Natural killer cell (primary cell): Measurements from ENCODE around the gene TENM3. TPM values are rescaled to one million over a fixed set of nuclear protein-coding genes. Genes with fewer than 3 reads are reported as not detected.

Experiments
- ATAC-seq, 3 donors: fragments of 150-1000 bp in 2 of 3; fragments of 200-7000 bp in 1 of 3; cut with Tn5 transposase; 1 replicate in 1 of 3; 2 replicates in 2 of 3; pipeline ENCODE4 v1.10.0; 2021; ENCODE audit warnings: mild to moderate bottlenecking in 2 of 3, moderate library complexity in 2 of 3
- DNase-seq, 2 donors: peaks; one replicate each; pipeline versions ENCODE4 v3.0.0 to v3.0.0-alpha.2; 2013 to 2021; ENCODE audit warnings: mixed read lengths in 1 of 2
- H3K27ac ChIP-seq: one replicate; pipeline ENCODE4 v1.5.1; 2013; ENCODE audit warnings: mild to moderate bottlenecking, low read length
- H3K27me3 ChIP-seq: one replicate; pipeline ENCODE4 v1.6.1; 2013; ENCODE audit warnings: low read length; ENCODE audit not compliant: control insufficient read depth, insufficient read depth
- H3K36me3 ChIP-seq: one replicate; pipeline ENCODE4 v1.6.1; 2013; ENCODE audit warnings: low read length; ENCODE audit not compliant: control insufficient read depth, insufficient read depth
- H3K4me1 ChIP-seq: one replicate; pipeline ENCODE4 v1.6.1; 2013; ENCODE audit warnings: low read length; ENCODE audit not compliant: control insufficient read depth, insufficient read depth
- H3K4me3 ChIP-seq: one replicate; pipeline ENCODE4 v1.5.1; 2013; ENCODE audit warnings: low read length
- H3K9me3 ChIP-seq: one replicate; pipeline ENCODE4 v1.6.1; 2013; ENCODE audit warnings: low read length; ENCODE audit not compliant: control insufficient read depth, insufficient read depth
- H3K27ac Mint-ChIP-seq, 2 donors: one replicate each; pipeline ENCODE4 v1.8.0; 2022; ENCODE audit warnings: mild to moderate bottlenecking in 2 of 2, mixed read lengths in 2 of 2, moderate library complexity in 1 of 2
- H3K27me3 Mint-ChIP-seq, 2 donors: one replicate each; pipeline ENCODE4 v1.8.0; 2022; ENCODE audit warnings: low read depth in 2 of 2, mixed read lengths in 2 of 2
- H3K36me3 Mint-ChIP-seq: one replicate; pipeline ENCODE4 v1.8.0; 2022; ENCODE audit warnings: mixed read lengths
- H3K4me1 Mint-ChIP-seq, 2 donors: one replicate each; pipeline ENCODE4 v1.8.0; 2022; ENCODE audit warnings: mixed read lengths in 2 of 2
- H3K4me3 Mint-ChIP-seq: one replicate; pipeline ENCODE4 v1.8.0; 2022; ENCODE audit warnings: mild to moderate bottlenecking, moderate library complexity, mixed read lengths
- H3K9me3 Mint-ChIP-seq, 2 donors: one replicate each; pipeline ENCODE4 v1.8.0; 2022; ENCODE audit warnings: mixed read lengths in 2 of 2
- WGBS: methylation state at CpG from one replicate; pipeline ENCODE4 v1.1.7; 2013; ENCODE audit warnings: missing lambda C conversion rate; ENCODE audit not compliant: insufficient coverage; 5-methylcytosine and 5-hydroxymethylcytosine counted together
- intact Hi-C: fragments of 100-400 bp; cut with micrococcal nuclease; formaldehyde crosslinking; loops from one replicate; pipeline ENCODE4 v1.14.2; 2022
- total RNA-seq, 4 donors: library from RNA; stranded (reverse); fragments of 120-200 nt in 1 of 4; gene quantifications; one replicate each; pipeline versions ENCODE4 v1.2.3 to v1.2.4, GENCODE V29; 2013 to 2022
- TF ChIP-seq, protein P1 (sequence below): fragments of 200-600 bp; IDR thresholded peaks from one replicate; pipeline ENCODE4 v1.8.0; 2022; ENCODE audit warnings: antibody characterized with exemption

The TENM3 gene
- total RNA-seq, 3 donors from 2014 or later (not counting 1 experiment from before 2014, with no cell fraction given): not detected

DNA sequence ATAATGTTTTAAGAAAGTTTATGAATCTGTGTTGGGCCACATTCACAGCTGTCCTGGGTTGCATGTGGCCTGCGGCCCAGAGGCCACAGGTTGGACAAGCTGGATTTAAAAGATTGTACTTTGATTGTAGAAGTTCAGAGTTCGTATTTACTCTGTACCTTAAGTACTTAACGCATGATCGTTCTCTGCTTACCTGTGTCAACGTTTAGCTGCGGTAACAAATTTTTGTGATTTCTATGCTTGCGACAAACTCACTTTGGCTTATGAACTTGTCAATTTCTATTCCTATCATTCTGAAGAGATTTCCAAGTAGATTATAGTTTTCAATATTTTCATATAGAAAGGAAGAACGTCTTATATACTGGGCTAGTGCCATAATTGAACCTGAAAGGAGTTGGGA lies 285.6 kb downstream of the TENM3 start:
- no peak overlapping the region for H3K27ac ChIP-seq
- Mint-ChIP-seq H3K36me3 (no peaks in the 10 kb centered on the region), H3K9me3 (peaks cover 0 to 2% of the 10 kb centered on the region in 2 donors), H3K27me3 (peaks cover 0 to 4% of the 10 kb centered on the region in 2 donors), H3K4me1 (no peaks in the 10 kb centered on the region), H3K27ac (no peak overlapping the region), H3K4me3 (no peak overlapping the region)
- H3K27me3 ChIP-seq: no peaks in the 10 kb centered on the region
- WGBS: 92% methylated on average over 8 of the region's 8 CpGs
- H3K4me3 ChIP-seq: no peak overlapping the region
- H3K4me1 ChIP-seq: no peaks in the 10 kb centered on the region
- intact Hi-C loops: no loop called here
- no peak for DNase-seq
- H3K9me3 ChIP-seq: no peaks in the 10 kb centered on the region
- TF ChIP-seq, protein P1, sequence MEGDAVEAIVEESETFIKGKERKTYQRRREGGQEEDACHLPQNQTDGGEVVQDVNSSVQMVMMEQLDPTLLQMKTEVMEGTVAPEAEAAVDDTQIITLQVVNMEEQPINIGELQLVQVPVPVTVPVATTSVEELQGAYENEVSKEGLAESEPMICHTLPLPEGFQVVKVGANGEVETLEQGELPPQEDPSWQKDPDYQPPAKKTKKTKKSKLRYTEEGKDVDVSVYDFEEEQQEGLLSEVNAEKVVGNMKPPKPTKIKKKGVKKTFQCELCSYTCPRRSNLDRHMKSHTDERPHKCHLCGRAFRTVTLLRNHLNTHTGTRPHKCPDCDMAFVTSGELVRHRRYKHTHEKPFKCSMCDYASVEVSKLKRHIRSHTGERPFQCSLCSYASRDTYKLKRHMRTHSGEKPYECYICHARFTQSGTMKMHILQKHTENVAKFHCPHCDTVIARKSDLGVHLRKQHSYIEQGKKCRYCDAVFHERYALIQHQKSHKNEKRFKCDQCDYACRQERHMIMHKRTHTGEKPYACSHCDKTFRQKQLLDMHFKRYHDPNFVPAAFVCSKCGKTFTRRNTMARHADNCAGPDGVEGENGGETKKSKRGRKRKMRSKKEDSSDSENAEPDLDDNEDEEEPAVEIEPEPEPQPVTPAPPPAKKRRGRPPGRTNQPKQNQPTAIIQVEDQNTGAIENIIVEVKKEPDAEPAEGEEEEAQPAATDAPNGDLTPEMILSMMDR: no peak
- H3K36me3 ChIP-seq: no peaks in the 10 kb centered on the region
- no peak for ATAC-seq

DNA sequence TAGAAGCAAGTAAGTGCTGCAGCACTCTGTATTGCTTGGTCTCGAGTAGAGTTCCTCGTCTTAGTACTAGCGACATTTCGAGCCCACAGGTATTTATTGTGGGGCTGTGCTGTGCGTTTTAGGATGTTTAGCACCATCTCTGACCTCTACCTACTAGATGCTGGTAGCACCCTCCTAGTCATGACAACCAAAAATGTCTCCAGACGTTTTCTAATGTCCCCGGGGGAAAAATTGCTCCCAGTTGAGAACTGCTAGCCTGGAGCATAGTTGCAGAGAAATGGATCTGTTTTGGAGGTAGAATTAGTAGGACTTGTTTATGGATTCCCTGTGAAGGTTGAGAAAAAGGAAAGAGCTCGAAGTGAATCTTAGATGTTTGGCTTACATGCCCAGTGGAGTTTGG lies 287.2 kb downstream of the TENM3 start:
- TF ChIP-seq, protein P1: no peak
- ATAC-seq (no peak), DNase-seq (no peak)
- no peak overlapping the region for H3K27ac ChIP-seq
- Mint-ChIP-seq H3K4me3 (no peak overlapping the region), H3K4me1 (no peaks in the 10 kb centered on the region), H3K27ac (no peak overlapping the region), H3K36me3 (no peaks in the 10 kb centered on the region), H3K27me3 (peaks cover 0 to 4% of the 10 kb centered on the region in 2 donors), H3K9me3 (peaks cover 0 to 2% of the 10 kb centered on the region in 2 donors)
- no peaks in the 10 kb centered on the region for H3K9me3 ChIP-seq
- H3K27me3 ChIP-seq: no peaks in the 10 kb centered on the region
- H3K36me3 ChIP-seq: no peaks in the 10 kb centered on the region
- H3K4me3 ChIP-seq: no peak overlapping the region
- whole genome bisulfite sequencing: 85% methylated on average over 7 of the region's 8 CpGs
- H3K4me1 ChIP-seq: no peaks in the 10 kb centered on the region
- intact Hi-C loops: no loop called here

DNA sequence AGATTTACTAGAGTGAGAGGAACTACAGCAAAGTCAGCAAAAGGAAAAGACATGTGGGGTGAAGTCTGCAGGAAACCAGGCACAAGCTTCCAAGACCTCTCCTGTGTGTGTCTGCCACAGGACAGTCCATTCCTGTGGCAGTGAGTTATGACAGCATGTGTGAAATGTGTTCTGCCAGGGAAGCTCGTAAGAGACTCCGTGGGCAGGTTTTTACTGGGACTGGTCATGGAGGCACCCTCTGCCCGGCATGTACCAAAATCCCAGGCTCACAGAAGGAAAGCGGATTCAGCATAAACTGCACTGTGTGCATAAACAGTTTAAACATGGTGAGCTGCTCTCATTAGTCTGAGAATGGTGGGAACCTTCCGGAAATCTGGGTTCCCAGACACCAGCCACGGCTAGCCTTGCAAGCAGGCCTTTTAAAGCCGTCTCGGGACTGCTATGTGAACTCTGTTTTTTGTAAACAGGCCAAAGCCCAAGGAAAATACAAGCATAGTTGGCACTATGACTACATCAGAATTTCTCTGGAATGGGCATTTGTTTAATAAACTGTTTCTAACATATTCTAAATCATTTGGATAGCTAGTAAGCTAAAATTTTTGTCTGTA lies 288.5 kb downstream of the TENM3 start:
- H3K4me1 Mint-ChIP-seq: no peaks in the 10 kb centered on the region
- Histone ChIP-seq H3K27me3 (no peaks in the 10 kb centered on the region), H3K9me3 (no peaks in the 10 kb centered on the region), H3K27ac (no peak overlapping the region), H3K4me1 (no peaks in the 10 kb centered on the region), H3K36me3 (no peaks in the 10 kb centered on the region), H3K4me3 (no peak overlapping the region)
- peaks cover 0 to 4% of the 10 kb centered on the region in 2 donors for H3K27me3 Mint-ChIP-seq
- intact Hi-C loops: no loop called here
- TF ChIP-seq, protein P1: no peak
- H3K36me3 Mint-ChIP-seq: no peaks in the 10 kb centered on the region
- ATAC-seq: no peak
- H3K9me3 Mint-ChIP-seq: no peaks in the 10 kb centered on the region
- no peak for DNase-seq
- no peak overlapping the region for H3K4me3 Mint-ChIP-seq
- 93% methylated on average over 8 of the region's 8 CpGs for WGBS
- no peak overlapping the region for H3K27ac Mint-ChIP-seq

DNA sequence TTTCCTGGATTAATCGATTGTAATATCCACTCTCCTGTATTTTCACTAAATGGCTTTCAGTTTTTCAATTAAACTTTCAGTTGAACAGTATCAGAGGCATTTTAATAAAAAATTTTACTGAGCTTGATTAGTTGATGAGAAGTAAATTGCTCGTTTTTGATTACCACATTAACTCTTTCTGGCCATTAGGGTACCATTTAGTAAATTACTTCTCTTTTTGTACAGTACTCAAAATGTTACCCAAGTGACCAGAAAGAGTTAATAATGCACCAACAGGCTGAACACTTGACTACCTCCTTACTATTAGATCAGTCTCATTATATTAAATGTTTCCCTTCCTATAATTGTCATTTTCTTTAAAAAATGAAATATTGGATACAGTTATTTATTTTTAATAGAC lies 289.2 kb downstream of the TENM3 start:
- DNase-seq: no peak

More for the DNA sequence above, 289.2 kb downstream of the TENM3 start:
- H3K27ac ChIP-seq: no peak overlapping the region
- no peaks in the 10 kb centered on the region for H3K36me3 Mint-ChIP-seq
- H3K36me3 ChIP-seq: no peaks in the 10 kb centered on the region
- no peaks in the 10 kb centered on the region for H3K4me1 Mint-ChIP-seq
- H3K27ac Mint-ChIP-seq: no peak overlapping the region
- ATAC-seq: no peak
- H3K27me3 Mint-ChIP-seq: peaks cover 0 to 4% of the 10 kb centered on the region in 2 donors
- TF ChIP-seq, protein P1: no peak
- H3K4me3 Mint-ChIP-seq: no peak overlapping the region
- H3K4me3 ChIP-seq: no peak overlapping the region
- no peaks in the 10 kb centered on the region for H3K9me3 Mint-ChIP-seq
- no peaks in the 10 kb centered on the region for H3K9me3 ChIP-seq
- H3K4me1 ChIP-seq: no peaks in the 10 kb centered on the region
- no peaks in the 10 kb centered on the region for H3K27me3 ChIP-seq
- intact Hi-C loops: no loop called here
- WGBS: no CpG with 5 or more reads among the region's 2 CpGs
